ENCODE measurements around the gene SLC25A12.

DNA sequence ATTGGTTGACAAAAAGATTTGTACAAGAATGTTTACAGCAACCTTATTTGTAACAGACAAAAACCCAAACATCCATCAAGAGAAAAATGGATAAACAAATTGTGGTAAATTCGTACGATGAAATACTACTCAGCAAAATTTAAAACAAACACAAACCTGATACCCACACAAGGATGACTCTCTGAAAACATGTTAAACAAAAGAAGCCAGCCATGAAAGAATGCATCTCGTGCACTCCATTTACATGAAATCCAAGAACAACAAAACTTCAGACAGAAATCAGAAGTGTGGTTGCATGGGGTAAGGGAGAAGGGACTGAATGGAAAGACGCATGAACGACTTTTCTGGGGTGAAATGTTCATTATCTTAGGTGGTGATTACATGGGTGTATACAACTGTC, 93.4 kb downstream of the SLC25A12 start:
- TF ChIP-seq, protein P1, sequence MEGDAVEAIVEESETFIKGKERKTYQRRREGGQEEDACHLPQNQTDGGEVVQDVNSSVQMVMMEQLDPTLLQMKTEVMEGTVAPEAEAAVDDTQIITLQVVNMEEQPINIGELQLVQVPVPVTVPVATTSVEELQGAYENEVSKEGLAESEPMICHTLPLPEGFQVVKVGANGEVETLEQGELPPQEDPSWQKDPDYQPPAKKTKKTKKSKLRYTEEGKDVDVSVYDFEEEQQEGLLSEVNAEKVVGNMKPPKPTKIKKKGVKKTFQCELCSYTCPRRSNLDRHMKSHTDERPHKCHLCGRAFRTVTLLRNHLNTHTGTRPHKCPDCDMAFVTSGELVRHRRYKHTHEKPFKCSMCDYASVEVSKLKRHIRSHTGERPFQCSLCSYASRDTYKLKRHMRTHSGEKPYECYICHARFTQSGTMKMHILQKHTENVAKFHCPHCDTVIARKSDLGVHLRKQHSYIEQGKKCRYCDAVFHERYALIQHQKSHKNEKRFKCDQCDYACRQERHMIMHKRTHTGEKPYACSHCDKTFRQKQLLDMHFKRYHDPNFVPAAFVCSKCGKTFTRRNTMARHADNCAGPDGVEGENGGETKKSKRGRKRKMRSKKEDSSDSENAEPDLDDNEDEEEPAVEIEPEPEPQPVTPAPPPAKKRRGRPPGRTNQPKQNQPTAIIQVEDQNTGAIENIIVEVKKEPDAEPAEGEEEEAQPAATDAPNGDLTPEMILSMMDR (IDR thresholded peaks at IDR 0.05; ENCODE audit: low read length) = no peak
- no peak for TF ChIP-seq EZH2 (IDR thresholded peaks at IDR 0.05; ENCODE audit: borderline replicate concordance, low read length)

All from OCI-LY1 (cell line).